ENCODE measurements around the gene STXBP1.
A peak's percentile ranks its signal among the peaks of the same experiment; 100 is the strongest.
"Not testable (repeated sequence)": the region's sequence is repeated elsewhere in the genome, so short reads cannot be mapped to it uniquely, and the experiment has no call there.

STXBP1 gene

DNA sequence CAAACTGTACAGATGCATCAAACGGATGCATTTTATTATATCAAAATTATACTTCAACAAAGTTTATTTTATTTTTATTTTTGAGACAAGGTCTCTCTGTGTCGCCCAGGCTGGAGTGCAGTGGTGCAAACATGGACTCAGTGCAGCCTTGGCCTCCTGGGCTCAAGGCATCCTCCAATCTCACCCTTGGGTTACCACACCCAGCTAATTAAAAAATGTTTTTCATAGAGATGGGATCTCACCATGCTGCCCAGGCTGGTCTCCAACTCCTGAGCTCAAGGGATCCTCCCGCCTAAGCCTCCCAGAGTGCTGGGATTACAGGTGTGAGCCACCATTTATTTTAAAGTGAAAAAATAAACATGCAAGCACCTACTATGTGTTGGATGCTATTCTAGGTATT, 40.1 kb upstream of the STXBP1 start:
- H3K4me1 Mint-ChIP-seq (ENCODE audit: low read depth) = peaks cover 51% of the 10 kb centered on the region
- H3K36me3 Mint-ChIP-seq (ENCODE audit: low read depth) = peaks cover 6% of the 10 kb centered on the region
- H3K4me3 Mint-ChIP-seq = no peak overlapping the region
- no peak overlapping the region for H3K27ac Mint-ChIP-seq
- H3K27me3 Mint-ChIP-seq (ENCODE audit: low read depth) = no peaks in the 10 kb centered on the region
- H3K9me3 Mint-ChIP-seq = no peaks in the 10 kb centered on the region

- peaks cover 46% of the 10 kb centered on the region for H3K4me1 Mint-ChIP-seq (ENCODE audit: low read depth)
- H3K9me3 Mint-ChIP-seq = no peaks in the 10 kb centered on the region
- no peak overlapping the region for H3K27ac Mint-ChIP-seq
These were observed 38.9 kb upstream of the STXBP1 start for GRCh38 chr9:127572961-127573721.

DNA sequence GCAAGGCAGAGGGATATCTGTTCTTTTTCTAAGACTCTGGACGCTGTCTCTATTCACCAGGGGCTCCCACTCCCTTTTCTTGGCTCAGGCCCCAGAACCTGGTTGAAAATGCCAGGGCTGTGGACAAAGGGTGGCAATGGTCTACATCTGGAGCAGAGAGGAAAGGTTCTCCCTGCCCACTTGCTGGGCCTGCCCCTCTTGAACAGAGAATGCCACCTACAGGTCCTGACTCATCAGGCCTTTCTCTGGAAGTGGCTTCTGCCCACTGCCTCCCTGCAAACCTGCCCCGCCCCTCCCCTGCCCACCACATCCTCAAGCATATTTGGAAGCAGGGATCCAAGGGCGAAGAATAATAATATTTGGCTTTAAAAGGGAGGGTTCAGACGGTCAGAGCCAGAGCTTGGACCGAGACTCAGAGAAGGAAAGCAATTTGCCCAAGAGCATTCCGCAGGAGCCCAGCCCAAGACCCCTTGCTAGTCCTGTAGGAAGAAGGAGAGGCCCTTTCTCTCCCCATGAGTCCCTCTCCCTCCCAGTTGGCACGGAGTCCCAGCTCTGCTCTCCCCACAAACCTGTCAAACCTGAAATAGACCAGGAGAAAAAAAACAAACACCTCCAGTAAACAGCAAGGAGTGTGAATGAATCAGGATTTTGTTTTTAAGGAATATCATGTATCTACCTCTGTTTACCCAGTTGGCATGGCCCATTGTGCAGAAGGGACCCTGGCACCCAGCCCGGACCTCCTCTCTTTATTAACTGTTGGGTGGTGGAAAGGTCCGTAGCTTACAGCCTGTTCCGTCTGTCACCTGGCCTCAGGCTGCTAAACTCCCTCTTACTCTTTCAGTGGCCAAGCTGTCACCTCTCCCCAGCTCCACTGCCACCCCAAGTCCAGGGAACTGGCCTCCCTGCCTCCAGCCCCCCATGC, 37.7 kb upstream of the STXBP1 start:
- Mint-ChIP-seq H3K27ac (peak overlapping the region; percentile 67), H3K27me3 (ENCODE audit: low read depth) (no peaks in the 10 kb centered on the region), H3K4me3 (no peak overlapping the region), H3K36me3 (ENCODE audit: low read depth) (peaks cover 3% of the 10 kb centered on the region), H3K9me3 (no peaks in the 10 kb centered on the region), H3K4me1 (ENCODE audit: low read depth) (peaks cover 54% of the 10 kb centered on the region)

More at GRCh38 chr9:127572961-127573721, 38.9 kb upstream of the STXBP1 start:
- no peaks in the 10 kb centered on the region for H3K27me3 Mint-ChIP-seq (ENCODE audit: low read depth)
- no peak overlapping the region for H3K4me3 Mint-ChIP-seq
- peaks cover 3% of the 10 kb centered on the region for H3K36me3 Mint-ChIP-seq (ENCODE audit: low read depth)

GRCh38 chr9:127575875-127576778, 36.0 kb upstream of the STXBP1 start:
- H3K27me3 Mint-ChIP-seq (ENCODE audit: low read depth) = no peaks in the 10 kb centered on the region
- H3K27ac Mint-ChIP-seq = peak overlapping the region; percentile 14
- H3K9me3 Mint-ChIP-seq = no peaks in the 10 kb centered on the region
- H3K36me3 Mint-ChIP-seq (ENCODE audit: low read depth) = no peaks in the 10 kb centered on the region
- no peak overlapping the region for H3K4me3 Mint-ChIP-seq
- H3K4me1 Mint-ChIP-seq (ENCODE audit: low read depth) = peaks cover 54% of the 10 kb centered on the region

DNA sequence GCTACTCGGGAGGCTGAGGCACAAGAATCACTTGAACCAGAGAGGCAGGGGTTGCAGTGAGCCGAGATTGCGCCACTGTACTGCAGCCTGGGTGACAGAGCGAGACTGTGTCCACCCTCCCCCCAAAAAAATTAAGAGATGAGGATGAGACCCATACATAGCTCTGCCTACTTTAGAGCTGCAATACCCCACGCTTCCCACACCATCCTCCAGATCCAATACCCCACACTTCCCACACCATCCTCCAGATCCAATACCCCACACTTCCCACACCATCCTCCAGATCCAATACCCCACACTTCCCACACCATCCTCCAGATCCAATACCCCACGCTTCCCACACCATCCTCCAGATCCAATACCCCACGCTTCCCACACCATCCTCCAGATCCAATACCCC, 34.9 kb upstream of the STXBP1 start:
- not testable (repeated sequence) for H3K4me3 Mint-ChIP-seq

GRCh38 chr9:127578627-127578951, 33.5 kb upstream of the STXBP1 start:
- peak overlapping the region; percentile 91 for H3K27ac Mint-ChIP-seq
- no peaks in the 10 kb centered on the region for H3K9me3 Mint-ChIP-seq
- peaks cover 46% of the 10 kb centered on the region for H3K4me1 Mint-ChIP-seq (ENCODE audit: low read depth)
- peaks cover under 1% of the 10 kb centered on the region for H3K36me3 Mint-ChIP-seq (ENCODE audit: low read depth)
- H3K4me3 Mint-ChIP-seq = peak overlapping the region; percentile 84
- H3K27me3 Mint-ChIP-seq (ENCODE audit: low read depth) = no peaks in the 10 kb centered on the region

More for the DNA sequence above, 34.9 kb upstream of the STXBP1 start:
- H3K27me3 Mint-ChIP-seq (ENCODE audit: low read depth); H3K9me3 Mint-ChIP-seq; H3K27ac Mint-ChIP-seq; H3K36me3 Mint-ChIP-seq (ENCODE audit: low read depth): not testable (repeated sequence)
- peaks cover 50% of the 10 kb centered on the region for H3K4me1 Mint-ChIP-seq (ENCODE audit: low read depth)

DNA sequence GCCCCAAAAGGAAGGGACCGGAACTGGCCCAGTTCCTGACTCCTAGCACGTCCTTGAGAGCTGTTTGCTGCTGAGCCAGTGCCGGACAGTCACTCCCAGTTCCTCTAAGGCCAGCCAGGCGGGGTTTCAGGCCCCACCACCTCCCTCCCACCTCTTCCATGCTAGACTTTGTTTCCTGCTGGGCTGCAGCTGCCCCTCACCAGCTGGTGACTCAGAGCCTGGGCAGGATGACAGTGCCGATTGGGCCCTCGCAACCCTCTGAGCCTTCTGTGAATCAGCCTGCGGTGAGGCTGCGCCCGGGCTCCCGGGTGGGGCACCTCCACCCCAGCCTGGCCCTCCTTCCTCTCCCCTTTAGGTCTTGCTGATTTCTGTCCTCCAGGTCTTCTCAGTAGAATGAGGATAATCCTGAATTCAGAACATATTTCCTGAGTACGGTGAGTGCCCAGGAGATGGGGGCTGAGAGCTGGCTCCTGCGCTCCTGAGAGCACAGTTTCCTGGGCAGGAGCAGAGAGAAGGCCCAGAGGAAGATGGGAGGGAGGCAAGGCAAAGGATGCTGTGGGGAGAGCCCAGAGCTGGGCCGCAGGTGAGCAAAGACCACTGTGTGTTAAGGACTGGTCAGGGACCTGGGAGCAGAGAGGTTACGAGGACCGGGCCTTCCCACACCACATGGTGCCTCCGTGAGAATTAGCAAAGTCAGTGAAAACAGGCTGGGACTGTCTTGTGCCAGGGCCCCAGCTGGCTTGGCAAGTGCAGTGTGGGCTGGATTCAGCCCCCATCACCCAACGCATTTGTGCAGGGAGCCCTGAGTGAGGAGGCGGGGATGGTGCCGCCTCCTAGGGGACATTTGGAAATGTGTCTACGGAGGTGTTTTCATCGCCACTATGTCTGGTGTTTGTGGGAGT, 32.9 kb upstream of the STXBP1 start:
- Mint-ChIP-seq H3K27ac (peak overlapping the region; percentile 91), H3K4me3 (peak overlapping the region; percentile 84), H3K27me3 (ENCODE audit: low read depth) (no peaks in the 10 kb centered on the region), H3K36me3 (ENCODE audit: low read depth) (peaks cover 2% of the 10 kb centered on the region), H3K4me1 (ENCODE audit: low read depth) (peaks cover 44% of the 10 kb centered on the region), H3K9me3 (no peaks in the 10 kb centered on the region)

- Mint-ChIP-seq H3K36me3 (ENCODE audit: low read depth) (peaks cover 2% of the 10 kb centered on the region), H3K27me3 (ENCODE audit: low read depth) (no peaks in the 10 kb centered on the region), H3K9me3 (no peaks in the 10 kb centered on the region), H3K4me1 (ENCODE audit: low read depth) (peaks cover 36% of the 10 kb centered on the region), H3K27ac (no peak overlapping the region), H3K4me3 (no peak overlapping the region)
These were observed 31.7 kb upstream of the STXBP1 start for GRCh38 chr9:127580366-127580765.

- Mint-ChIP-seq H3K36me3 (ENCODE audit: low read depth) (peaks cover 2% of the 10 kb centered on the region), H3K9me3 (no peaks in the 10 kb centered on the region), H3K4me3 (no peak overlapping the region), H3K27ac (no peak overlapping the region), H3K27me3 (ENCODE audit: low read depth) (no peaks in the 10 kb centered on the region), H3K4me1 (ENCODE audit: low read depth) (peaks cover 33% of the 10 kb centered on the region)
These were observed 31.1 kb upstream of the STXBP1 start for GRCh38 chr9:127580879-127581475.

- H3K36me3 Mint-ChIP-seq (ENCODE audit: low read depth) = not testable (repeated sequence)
These were observed 27.6 kb upstream of the STXBP1 start for GRCh38 chr9:127584474-127584805.

DNA sequence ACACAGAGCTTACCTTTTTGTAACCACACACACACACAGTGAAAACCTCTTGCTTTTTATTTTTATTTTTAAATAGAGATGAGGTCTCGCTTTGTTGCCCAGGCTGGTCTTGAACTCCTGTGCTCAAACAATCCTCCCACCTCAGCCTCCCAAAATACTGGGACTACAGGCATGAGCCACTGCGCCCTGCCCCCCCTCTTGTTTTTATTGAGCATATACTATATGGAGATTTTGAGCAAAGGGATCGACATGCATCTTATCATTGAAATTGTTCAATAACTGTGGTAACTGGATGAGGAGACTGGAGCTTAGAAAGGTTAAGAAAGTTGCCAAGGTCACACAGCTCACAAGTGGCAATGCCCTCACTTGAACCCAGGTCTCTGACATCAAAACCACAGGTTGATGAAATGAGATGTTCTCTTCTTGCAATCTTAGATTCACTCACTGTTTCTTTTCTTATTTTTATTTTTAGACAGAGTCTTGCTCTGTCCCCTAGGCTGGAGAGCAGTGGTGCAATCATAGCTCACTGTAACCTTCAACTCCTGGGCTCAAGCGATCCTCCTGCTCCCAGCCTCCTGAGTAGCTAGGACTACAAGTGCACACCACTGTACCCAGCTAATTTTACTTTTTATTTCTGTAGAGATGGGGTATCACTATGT, 26.8 kb upstream of the STXBP1 start:
- H3K4me3 Mint-ChIP-seq = no peak overlapping the region
- no peak overlapping the region for H3K27ac Mint-ChIP-seq
- no peaks in the 10 kb centered on the region for H3K9me3 Mint-ChIP-seq
- peaks cover 18% of the 10 kb centered on the region for H3K4me1 Mint-ChIP-seq (ENCODE audit: low read depth)
- peaks cover 2% of the 10 kb centered on the region for H3K36me3 Mint-ChIP-seq (ENCODE audit: low read depth)
- H3K27me3 Mint-ChIP-seq (ENCODE audit: low read depth) = peaks cover 22% of the 10 kb centered on the region

More at GRCh38 chr9:127584474-127584805, 27.6 kb upstream of the STXBP1 start:
- not testable (repeated sequence) for H3K27ac Mint-ChIP-seq, H3K9me3 Mint-ChIP-seq, H3K4me3 Mint-ChIP-seq
- Mint-ChIP-seq H3K4me1 (ENCODE audit: low read depth) (peaks cover 19% of the 10 kb centered on the region), H3K27me3 (ENCODE audit: low read depth) (peaks cover 14% of the 10 kb centered on the region)

DNA sequence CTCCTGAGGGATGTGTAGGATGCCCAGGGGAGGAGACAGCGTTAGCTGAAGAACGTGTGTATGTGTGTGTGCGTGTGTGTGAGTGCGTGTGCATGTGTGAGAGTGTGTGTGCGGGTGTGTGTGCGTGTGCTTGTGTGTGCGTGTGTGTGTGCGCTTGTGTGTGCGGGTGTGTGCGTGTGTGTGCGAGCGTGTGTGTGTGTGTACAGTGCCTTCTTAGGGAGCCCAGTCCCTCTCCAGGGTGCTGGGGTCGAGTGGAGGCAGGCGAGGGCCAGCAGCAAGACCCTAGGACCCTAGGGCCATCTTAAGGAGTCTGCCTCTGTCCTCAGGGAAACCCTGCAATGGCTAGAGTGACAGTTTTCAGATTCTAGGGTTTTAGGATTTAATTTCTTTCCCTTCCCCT, 26.0 kb upstream of the STXBP1 start:
- peaks cover 2% of the 10 kb centered on the region for H3K36me3 Mint-ChIP-seq (ENCODE audit: low read depth)
- peaks cover 22% of the 10 kb centered on the region for H3K27me3 Mint-ChIP-seq (ENCODE audit: low read depth)
- no peaks in the 10 kb centered on the region for H3K9me3 Mint-ChIP-seq
- H3K4me1 Mint-ChIP-seq (ENCODE audit: low read depth) = peaks cover 12% of the 10 kb centered on the region
- H3K27ac Mint-ChIP-seq = no peak overlapping the region
- no peak overlapping the region for H3K4me3 Mint-ChIP-seq

DNA sequence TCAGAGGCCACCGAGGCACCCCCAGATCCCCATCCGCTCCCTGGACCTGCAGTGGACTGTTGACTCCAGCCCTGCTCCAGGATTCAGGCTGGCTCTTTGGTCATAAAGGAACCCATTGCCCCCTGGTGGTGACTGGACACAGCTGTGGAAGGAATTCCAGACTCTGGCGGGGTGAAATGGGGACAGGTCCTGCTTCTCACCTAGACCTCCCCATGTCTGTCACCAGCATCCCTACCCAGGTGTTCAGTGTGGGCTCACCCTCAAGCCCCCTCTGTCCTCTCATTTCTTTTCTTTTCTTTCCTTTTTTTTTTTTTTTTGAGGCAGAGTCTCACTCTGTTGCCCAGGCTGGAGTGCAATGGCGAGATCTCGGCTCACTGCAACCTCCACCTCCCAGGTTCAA, 25.5 kb upstream of the STXBP1 start:
- Mint-ChIP-seq H3K4me3 (no peak overlapping the region), H3K36me3 (ENCODE audit: low read depth) (peaks cover 2% of the 10 kb centered on the region), H3K27ac (no peak overlapping the region)

More for the DNA sequence above, 25.5 kb upstream of the STXBP1 start:
- Mint-ChIP-seq H3K9me3 (no peaks in the 10 kb centered on the region), H3K27me3 (ENCODE audit: low read depth) (peaks cover 22% of the 10 kb centered on the region), H3K4me1 (ENCODE audit: low read depth) (peaks cover 12% of the 10 kb centered on the region)
